ENCODE data around the gene PDXP.

DNA sequence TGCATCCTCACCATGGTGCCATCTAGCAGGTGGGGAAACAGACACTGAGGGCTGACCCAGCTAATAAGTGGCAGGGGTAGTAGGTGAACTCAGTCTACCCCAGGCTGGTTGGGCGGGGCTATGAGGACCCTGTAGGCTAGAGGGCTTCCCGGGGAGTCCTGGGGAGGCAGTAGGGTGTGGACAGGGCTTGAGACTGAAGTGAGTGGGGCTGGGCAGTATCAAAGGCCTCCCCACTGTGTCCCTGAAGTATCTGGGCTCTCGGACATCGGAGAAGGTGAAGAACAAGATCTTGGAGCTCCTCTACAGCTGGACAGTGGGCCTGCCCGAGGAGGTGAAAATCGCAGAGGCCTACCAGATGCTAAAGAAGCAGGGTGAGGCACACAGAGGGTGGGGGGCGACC is 38.5 kb upstream of the PDXP start:
- TF ChIP-seq, protein P1, sequence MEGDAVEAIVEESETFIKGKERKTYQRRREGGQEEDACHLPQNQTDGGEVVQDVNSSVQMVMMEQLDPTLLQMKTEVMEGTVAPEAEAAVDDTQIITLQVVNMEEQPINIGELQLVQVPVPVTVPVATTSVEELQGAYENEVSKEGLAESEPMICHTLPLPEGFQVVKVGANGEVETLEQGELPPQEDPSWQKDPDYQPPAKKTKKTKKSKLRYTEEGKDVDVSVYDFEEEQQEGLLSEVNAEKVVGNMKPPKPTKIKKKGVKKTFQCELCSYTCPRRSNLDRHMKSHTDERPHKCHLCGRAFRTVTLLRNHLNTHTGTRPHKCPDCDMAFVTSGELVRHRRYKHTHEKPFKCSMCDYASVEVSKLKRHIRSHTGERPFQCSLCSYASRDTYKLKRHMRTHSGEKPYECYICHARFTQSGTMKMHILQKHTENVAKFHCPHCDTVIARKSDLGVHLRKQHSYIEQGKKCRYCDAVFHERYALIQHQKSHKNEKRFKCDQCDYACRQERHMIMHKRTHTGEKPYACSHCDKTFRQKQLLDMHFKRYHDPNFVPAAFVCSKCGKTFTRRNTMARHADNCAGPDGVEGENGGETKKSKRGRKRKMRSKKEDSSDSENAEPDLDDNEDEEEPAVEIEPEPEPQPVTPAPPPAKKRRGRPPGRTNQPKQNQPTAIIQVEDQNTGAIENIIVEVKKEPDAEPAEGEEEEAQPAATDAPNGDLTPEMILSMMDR (conservative IDR thresholded peaks at IDR 0.05; ENCODE audit: low read depth, low read length), result no peak
- no peak for TF ChIP-seq EZH2 (IDR thresholded peaks at IDR 0.05; ENCODE audit: low read length, unreplicated experiment)

All from PC-3 (cell line).